ENCODE results near the gene ALDH9A1.

DNA sequence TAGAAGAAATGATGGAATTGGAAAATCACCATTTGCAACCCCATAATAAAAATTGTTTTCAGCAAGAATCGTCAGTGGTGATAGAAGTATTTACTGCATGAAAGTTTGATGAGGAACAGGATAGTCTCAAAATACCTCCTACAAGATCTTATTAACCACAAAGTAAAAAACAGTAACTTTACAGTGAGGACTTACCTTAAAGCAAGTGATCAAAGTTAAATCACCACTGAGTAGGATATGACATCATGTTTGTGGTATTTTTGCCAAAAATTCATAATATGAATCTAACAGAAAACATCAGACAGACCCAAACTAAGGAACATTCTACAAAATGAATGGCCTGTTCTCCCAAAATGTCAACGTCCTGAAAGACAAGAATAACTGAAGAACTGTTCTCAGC, 19.9 kb downstream of the ALDH9A1 start:
- no peak for TF ChIP-seq EZH2 (IDR thresholded peaks at IDR 0.05; ENCODE audit: low read depth, low read length, severe bottlenecking)
- TF ChIP-seq, protein P1, sequence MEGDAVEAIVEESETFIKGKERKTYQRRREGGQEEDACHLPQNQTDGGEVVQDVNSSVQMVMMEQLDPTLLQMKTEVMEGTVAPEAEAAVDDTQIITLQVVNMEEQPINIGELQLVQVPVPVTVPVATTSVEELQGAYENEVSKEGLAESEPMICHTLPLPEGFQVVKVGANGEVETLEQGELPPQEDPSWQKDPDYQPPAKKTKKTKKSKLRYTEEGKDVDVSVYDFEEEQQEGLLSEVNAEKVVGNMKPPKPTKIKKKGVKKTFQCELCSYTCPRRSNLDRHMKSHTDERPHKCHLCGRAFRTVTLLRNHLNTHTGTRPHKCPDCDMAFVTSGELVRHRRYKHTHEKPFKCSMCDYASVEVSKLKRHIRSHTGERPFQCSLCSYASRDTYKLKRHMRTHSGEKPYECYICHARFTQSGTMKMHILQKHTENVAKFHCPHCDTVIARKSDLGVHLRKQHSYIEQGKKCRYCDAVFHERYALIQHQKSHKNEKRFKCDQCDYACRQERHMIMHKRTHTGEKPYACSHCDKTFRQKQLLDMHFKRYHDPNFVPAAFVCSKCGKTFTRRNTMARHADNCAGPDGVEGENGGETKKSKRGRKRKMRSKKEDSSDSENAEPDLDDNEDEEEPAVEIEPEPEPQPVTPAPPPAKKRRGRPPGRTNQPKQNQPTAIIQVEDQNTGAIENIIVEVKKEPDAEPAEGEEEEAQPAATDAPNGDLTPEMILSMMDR (IDR thresholded peaks at IDR 0.05; ENCODE audit: control extremely low read depth in 1 of 3, insufficient read depth in 1 of 3, low read depth in 1 of 3, low read length in 3 of 3) = no peak
- TF ChIP-seq, protein P2, sequence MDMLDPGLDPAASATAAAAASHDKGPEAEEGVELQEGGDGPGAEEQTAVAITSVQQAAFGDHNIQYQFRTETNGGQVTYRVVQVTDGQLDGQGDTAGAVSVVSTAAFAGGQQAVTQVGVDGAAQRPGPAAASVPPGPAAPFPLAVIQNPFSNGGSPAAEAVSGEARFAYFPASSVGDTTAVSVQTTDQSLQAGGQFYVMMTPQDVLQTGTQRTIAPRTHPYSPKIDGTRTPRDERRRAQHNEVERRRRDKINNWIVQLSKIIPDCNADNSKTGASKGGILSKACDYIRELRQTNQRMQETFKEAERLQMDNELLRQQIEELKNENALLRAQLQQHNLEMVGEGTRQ (IDR thresholded peaks at IDR 0.05; ENCODE audit: low read length) = no peak
- no peak for TF ChIP-seq HDAC6 (IDR thresholded peaks at IDR 0.05; ENCODE audit: low read depth, low read length)
- TF ChIP-seq RFX5 (IDR thresholded peaks at IDR 0.05; ENCODE audit: borderline replicate concordance, low read depth, low read length) = no peak
- TF ChIP-seq PHF8 (conservative IDR thresholded peaks at IDR 0.05; ENCODE audit: low read depth, low read length) = no peak
- no peak for TF ChIP-seq TAF1 (IDR thresholded peaks at IDR 0.05; ENCODE audit: low read depth, low read length)

Data from H1 (cell line).